ENCODE results near the gene RADIL. TPM values are rescaled to one million over a fixed set of nuclear protein-coding genes. Genes with fewer than 3 reads are reported as not detected.
A peak's percentile ranks its signal among the peaks of the same experiment; 100 is the strongest.

Gene RADIL
- total and polyA plus RNA-seq, 3 experiments from 2014 or later, result 0.04 to 0.20 TPM; not detected in 1

DNA sequence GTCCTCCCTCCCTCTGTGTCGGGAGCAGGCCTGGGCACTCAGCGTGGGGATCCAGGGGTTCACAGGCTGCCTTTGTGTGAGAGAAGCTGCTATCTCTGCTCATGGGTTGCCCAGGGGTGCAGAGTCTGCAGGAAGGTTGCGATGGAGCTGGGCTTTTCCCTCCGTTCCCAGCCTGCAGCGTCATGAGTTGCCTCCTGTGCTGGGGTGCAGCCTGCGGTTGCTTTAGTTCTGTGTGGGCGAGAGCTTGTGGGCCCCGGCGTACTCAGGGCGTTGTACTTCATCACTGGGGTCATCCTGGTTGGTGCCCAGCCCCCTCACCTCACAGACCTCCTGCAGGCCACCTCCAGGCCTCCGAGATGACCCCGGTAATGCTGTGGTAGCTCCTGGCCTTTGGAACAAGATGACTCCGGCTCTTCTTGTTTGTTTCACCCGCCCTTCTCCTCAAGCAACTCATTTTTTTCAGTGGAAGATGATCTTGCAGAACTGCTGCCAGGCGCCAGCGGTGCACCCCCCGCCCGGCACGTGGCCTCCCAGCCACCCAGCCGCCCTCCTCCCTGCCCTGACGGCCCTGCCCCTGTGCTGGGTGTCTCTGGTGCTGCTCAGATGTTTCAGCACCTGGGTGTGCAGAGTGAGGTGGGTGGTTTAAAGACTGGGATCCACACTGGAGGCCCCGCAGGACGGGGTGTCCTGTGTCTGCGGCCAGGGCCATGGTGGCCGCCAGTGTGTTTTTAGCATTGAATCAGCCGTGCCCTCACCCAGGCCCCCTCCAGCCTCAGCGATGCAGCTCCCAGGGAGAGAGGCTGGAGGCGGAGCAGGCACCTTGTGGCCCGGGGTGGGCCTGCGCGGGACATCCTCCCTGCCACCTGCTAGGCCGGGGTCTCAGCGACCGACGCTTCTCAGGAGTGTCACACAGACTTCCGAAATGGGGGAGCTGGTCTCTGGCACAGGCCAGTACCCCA is 100.9 kb downstream of the RADIL start:
- DNase-seq, result no peak
- ChIA-PET CTCF (interaction anchor here (0.8 kb wide), 1 partner anchor 10 kb away, joined by 3 read pairs; no protein-coding TSS in a partner anchor), POLR2A (no interaction called here)
- peaks cover 0 to 2% of the 10 kb centered on the region in 2 donors for H3K27me3 Mint-ChIP-seq
- H3K4me3 ChIP-seq (ENCODE audit: low read length), result no peak overlapping the region
- H3K9me3 Mint-ChIP-seq, result no peaks in the 10 kb centered on the region
- H3K4me1 Mint-ChIP-seq, result peaks cover 9 to 22% (median 10%) of the 10 kb centered on the region in 3 donors
- H3K27ac Mint-ChIP-seq, result no peak overlapping the region
- peaks cover 8% of the 10 kb centered on the region for H3K4me1 ChIP-seq (ENCODE audit: insufficient read depth, low read length)
- H3K9me3 ChIP-seq (ENCODE audit: low read length), result no peaks in the 10 kb centered on the region
- H3K4me3 Mint-ChIP-seq, result no peak overlapping the region
- peaks cover 0 to 62% (median 2%) of the 10 kb centered on the region in 3 donors for H3K36me3 Mint-ChIP-seq
- H3K27ac ChIP-seq (ENCODE audit: low read depth, low read length), result no peak overlapping the region
- H3K36me3 ChIP-seq (ENCODE audit: insufficient read depth, low read length), result peaks cover 35% of the 10 kb centered on the region
- H3K27me3 ChIP-seq (ENCODE audit: insufficient read depth, low read length, poor library complexity, severe bottlenecking), result no peaks in the 10 kb centered on the region

DNA sequence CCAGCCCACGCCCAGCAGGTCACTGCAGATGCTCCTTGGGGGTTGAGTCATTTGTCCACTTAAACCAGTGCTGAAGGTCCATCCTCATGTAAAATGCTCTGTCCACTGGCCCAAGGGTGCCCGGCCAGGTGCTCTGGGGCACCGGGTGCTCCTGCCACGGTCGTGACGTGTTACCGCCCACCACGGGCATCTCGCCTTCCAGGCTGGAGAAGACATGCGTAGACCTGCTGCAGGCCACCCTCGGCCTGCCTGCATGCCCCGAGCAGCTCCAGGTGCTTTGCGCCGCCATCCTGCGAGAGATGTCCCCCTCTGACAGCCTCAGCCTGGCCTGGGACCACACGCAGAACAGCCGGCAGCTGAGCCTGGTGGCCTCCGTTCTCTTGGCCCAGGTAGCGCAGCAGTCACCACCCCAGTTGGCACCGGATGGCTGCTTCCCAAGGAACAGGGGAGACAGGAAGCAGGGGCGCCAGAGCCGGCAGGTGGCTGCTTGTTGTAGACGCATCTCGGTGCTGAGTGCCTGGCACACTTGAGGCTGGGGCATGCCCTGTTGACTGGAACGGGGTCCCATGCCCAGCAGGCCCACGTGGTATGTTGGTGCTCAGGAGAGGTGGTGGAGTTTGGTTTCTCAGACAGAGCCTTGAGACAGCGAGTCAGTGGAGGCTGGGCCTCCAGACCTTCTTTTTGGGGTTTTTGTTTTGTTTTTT is 102.0 kb downstream of the RADIL start:
- POLR2A ChIA-PET, result no interaction called here
- Histone ChIP-seq H3K36me3 (ENCODE audit: insufficient read depth, low read length) (peaks cover 32% of the 10 kb centered on the region), H3K9me3 (ENCODE audit: low read length) (no peaks in the 10 kb centered on the region), H3K4me3 (ENCODE audit: low read length) (no peak overlapping the region), H3K27me3 (ENCODE audit: insufficient read depth, low read length, poor library complexity, severe bottlenecking) (no peaks in the 10 kb centered on the region), H3K4me1 (ENCODE audit: insufficient read depth, low read length) (peaks cover 17% of the 10 kb centered on the region), H3K27ac (ENCODE audit: low read depth, low read length) (no peak overlapping the region)
- H3K4me3 Mint-ChIP-seq, result peak overlapping the region in 1 of 7 donors; percentile 23
- CTCF ChIA-PET, result no interaction called here
- H3K9me3 Mint-ChIP-seq, result no peaks in the 10 kb centered on the region
- peaks cover 0 to 2% of the 10 kb centered on the region in 2 donors for H3K27me3 Mint-ChIP-seq
- DNase-seq, result no peak
- H3K36me3 Mint-ChIP-seq, result peaks cover 0 to 61% (median 2%) of the 10 kb centered on the region in 3 donors
- peak overlapping the region in 1 of 8 donors; percentile 54 for H3K27ac Mint-ChIP-seq
- H3K4me1 Mint-ChIP-seq, result peaks cover 16 to 32% (median 19%) of the 10 kb centered on the region in 3 donors

DNA sequence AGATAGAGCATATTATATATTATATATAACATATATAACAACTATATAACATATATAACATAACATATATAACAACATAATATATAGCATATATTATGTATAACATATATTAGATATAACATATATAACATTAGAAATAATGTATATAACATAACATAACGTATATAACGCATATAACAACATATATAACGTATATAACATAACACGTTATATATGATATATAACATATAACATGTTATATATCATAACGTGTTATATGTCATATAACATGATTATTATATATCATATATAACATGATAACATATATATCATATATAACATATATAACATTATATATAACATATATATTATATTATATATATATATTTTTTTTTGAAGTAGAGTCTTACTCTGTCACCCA is 104.4 kb downstream of the RADIL start:
- Histone ChIP-seq H3K9me3 (ENCODE audit: low read length) (no peaks in the 10 kb centered on the region), H3K36me3 (ENCODE audit: insufficient read depth, low read length) (peaks cover 18% of the 10 kb centered on the region), H3K27me3 (ENCODE audit: insufficient read depth, low read length, poor library complexity, severe bottlenecking) (no peaks in the 10 kb centered on the region), H3K4me1 (ENCODE audit: insufficient read depth, low read length) (peaks cover 32% of the 10 kb centered on the region), H3K27ac (ENCODE audit: low read depth, low read length) (no peak overlapping the region), H3K4me3 (ENCODE audit: low read length) (no peak overlapping the region)
- Mint-ChIP-seq H3K4me1 (peaks cover 33 to 55% (median 41%) of the 10 kb centered on the region in 3 donors), H3K4me3 (no peak overlapping the region), H3K9me3 (no peaks in the 10 kb centered on the region), H3K36me3 (peaks cover 0 to 58% (median 4%) of the 10 kb centered on the region in 3 donors), H3K27me3 (peaks cover 0 to 3% of the 10 kb centered on the region in 2 donors), H3K27ac (no peak overlapping the region)
- ChIA-PET POLR2A (no interaction called here), CTCF (interaction anchor here (1.5 kb wide), 1 partner anchor 14 kb away, joined by 4 read pairs; no protein-coding TSS in a partner anchor)
- DNase-seq, result no peak

DNA sequence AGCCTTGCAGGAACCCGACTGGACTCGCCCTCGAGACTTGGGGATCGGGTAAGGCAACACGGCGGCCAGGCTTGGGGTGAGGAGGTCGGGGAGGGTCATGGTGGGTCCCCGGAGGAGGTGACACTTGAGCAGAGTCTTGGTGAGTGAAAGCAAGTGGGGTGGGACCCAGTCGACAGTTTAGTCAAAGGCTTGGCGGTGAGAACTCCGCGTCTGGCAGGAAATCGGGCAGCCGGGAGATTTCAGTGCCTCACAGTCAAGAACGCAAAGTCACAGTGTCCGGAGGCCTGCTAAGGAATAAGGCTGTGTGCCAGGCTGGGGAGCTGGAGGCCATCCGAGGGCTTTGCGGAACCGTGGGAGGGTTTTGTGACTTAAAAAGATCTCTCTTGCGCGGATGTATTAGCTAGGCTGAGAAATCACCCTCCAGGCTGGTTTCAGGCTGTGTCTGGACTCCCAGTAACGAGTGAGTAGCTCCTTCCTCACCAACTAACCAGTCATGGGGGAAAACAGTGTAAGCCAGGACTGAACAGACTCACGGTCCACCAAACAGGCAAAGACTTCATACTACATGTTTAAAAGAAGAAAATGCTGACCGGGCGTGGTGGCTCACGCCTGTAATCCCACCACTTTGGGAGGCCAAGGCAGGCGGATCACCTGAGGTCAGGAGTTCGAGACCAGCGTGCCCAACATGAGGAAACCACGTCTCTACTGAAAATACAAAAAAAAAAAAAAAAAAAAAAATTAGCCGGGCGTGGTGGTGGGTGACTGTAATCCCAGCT is 107.5 kb downstream of the RADIL start:
- Histone ChIP-seq H3K36me3 (ENCODE audit: insufficient read depth, low read length) (peaks cover 4% of the 10 kb centered on the region), H3K4me3 (ENCODE audit: low read length) (peak overlapping the region; percentile 100), H3K4me1 (ENCODE audit: insufficient read depth, low read length) (peaks cover 32% of the 10 kb centered on the region), H3K9me3 (ENCODE audit: low read length) (no peaks in the 10 kb centered on the region), H3K27ac (ENCODE audit: low read depth, low read length) (peak overlapping the region; percentile 93), H3K27me3 (ENCODE audit: insufficient read depth, low read length, poor library complexity, severe bottlenecking) (no peaks in the 10 kb centered on the region)
- H3K9me3 Mint-ChIP-seq, result no peaks in the 10 kb centered on the region
- peak in 4 of 5 donors; percentile 43 to 76 (median 52) for DNase-seq
- peaks cover 0 to 2% of the 10 kb centered on the region in 2 donors for H3K27me3 Mint-ChIP-seq
- peak overlapping the region; percentile 97 to 99 (median 99) for H3K27ac Mint-ChIP-seq
- POLR2A ChIA-PET, result interaction anchor here (0.8 to 1.9 kb wide), 6 partner anchors 16 to 1005 kb away, joined by 3 to 33 read pairs (median 5); partner anchors contain the start of genes RBAK and RNF216
- CTCF ChIA-PET, result interaction anchor here (1.0 to 2.1 kb wide), 7 partner anchors 17 to 310 kb away, joined by 3 to 16 read pairs (median 4); no protein-coding TSS in a partner anchor
- peak overlapping the region; percentile 97 to 99 (median 99) for H3K4me3 Mint-ChIP-seq
- peaks cover 33 to 57% (median 46%) of the 10 kb centered on the region in 3 donors for H3K4me1 Mint-ChIP-seq
- H3K36me3 Mint-ChIP-seq, result peaks cover 0 to 36% (median 4%) of the 10 kb centered on the region in 3 donors

DNA sequence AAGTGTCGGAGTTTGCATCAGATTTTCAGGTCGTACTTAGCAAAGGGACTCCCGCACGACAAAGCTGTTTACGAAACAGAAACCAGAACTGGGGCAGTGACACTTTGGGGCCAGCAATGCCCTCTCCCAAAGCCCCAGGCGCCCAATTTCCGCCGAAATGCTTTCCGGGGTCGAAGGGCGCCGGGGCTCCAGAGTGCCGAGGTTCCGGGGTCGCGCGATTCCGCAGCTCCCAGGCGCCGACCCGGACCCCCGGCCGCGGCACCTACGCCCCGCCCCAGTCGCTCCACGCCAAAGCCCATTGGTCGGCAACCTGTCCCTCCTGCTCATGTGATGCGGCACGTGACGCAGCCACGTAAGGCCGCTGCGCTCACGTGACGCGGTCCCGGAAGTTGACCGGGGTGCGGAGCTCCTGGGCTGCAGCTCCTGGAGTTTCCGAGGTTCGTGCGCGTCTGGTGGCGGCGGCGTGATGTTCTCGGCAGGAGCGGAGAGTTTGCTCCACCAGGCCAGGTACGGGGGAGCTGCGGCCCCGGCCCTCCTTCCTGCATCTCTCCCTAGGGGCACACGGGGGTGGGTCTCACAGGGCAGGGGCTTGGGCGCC is 108.2 kb downstream of the RADIL start, which contains the start of gene AP5Z1:
TSS of gene AP5Z1 (plus strand) at position 374 of the 598 bp plus-strand sequence. CDS start at position 467, 93 bp downstream.
- POLR2A ChIA-PET, result interaction anchor here (0.7 to 1.9 kb wide), 11 partner anchors 17 to 1882 kb away, joined by 3 to 33 read pairs (median 4); partner anchors contain the start of genes RBAK and RNF216
- peak within 1 kb of the TSS; percentile 97 to 99 (median 99) for H3K27ac Mint-ChIP-seq
- H3K27me3 Mint-ChIP-seq, result peaks cover 0 to 2% of the 10 kb centered on the region in 2 donors
- H3K9me3 ChIP-seq (ENCODE audit: low read length), result no peaks in the 10 kb centered on the region
- CTCF ChIA-PET, result interaction anchor here (0.8 to 2.1 kb wide), 8 partner anchors 17 to 311 kb away, joined by 3 to 16 read pairs (median 4); partner anchors contain the start of gene FOXK1
- peaks cover 33 to 59% (median 46%) of the 10 kb centered on the region in 3 donors for H3K4me1 Mint-ChIP-seq
- peaks cover 0 to 32% (median 2%) of the 10 kb centered on the region in 3 donors for H3K36me3 Mint-ChIP-seq
- no peaks in the 10 kb centered on the region for H3K9me3 Mint-ChIP-seq
- peaks cover 32% of the 10 kb centered on the region for H3K4me1 ChIP-seq (ENCODE audit: insufficient read depth, low read length)
- peak within 1 kb of the TSS; percentile 97 to 99 (median 99) for H3K4me3 Mint-ChIP-seq
- H3K4me3 ChIP-seq (ENCODE audit: low read length), result peak within 1 kb of the TSS; percentile 100
- peak; percentile 95 to 97 (median 96) for DNase-seq
- no peaks in the 10 kb centered on the region for H3K27me3 ChIP-seq (ENCODE audit: insufficient read depth, low read length, poor library complexity, severe bottlenecking)
- peak within 1 kb of the TSS; percentile 93 for H3K27ac ChIP-seq (ENCODE audit: low read depth, low read length)
- no peaks in the 10 kb centered on the region for H3K36me3 ChIP-seq (ENCODE audit: insufficient read depth, low read length)

DNA sequence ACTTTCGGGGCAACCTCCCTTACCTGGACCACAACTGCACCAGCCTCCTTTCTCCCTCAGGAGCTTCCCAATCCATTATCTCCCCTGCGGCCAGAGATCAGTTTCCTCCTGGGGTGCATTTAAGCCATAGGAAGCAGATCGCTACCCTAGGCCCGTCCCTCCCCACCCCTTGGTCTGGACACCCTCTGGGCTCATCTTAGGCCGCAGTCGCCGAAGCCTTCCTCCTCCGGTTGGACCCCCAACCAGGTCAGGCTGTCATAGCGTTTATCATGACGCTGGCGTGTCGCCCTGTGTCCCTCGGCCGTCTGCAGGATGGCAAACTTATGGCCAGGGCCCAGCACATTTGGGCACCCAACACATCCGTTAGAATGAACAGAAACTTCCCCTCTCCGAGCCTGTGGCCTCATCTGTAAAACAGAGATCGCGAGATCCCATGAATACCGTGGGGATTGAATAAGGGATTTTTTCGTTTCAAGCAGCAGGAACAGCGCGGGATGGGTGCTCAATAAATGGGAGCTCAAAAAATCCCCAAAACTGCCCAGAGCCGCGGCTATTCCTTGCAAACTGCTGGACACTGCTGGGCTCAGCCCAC is 108.8 kb downstream of the RADIL start:
- H3K27ac Mint-ChIP-seq, result peak overlapping the region; percentile 97 to 99 (median 99)
- Histone ChIP-seq H3K36me3 (ENCODE audit: insufficient read depth, low read length) (no peaks in the 10 kb centered on the region), H3K4me3 (ENCODE audit: low read length) (peak overlapping the region; percentile 100), H3K9me3 (ENCODE audit: low read length) (no peaks in the 10 kb centered on the region), H3K4me1 (ENCODE audit: insufficient read depth, low read length) (peaks cover 32% of the 10 kb centered on the region), H3K27me3 (ENCODE audit: insufficient read depth, low read length, poor library complexity, severe bottlenecking) (no peaks in the 10 kb centered on the region), H3K27ac (ENCODE audit: low read depth, low read length) (peak overlapping the region; percentile 93)
- H3K27me3 Mint-ChIP-seq, result peaks cover 0 to 2% of the 10 kb centered on the region in 2 donors
- no peak for DNase-seq
- H3K36me3 Mint-ChIP-seq, result peaks cover 0 to 29% (median 2%) of the 10 kb centered on the region in 3 donors
- no peaks in the 10 kb centered on the region for H3K9me3 Mint-ChIP-seq
- H3K4me1 Mint-ChIP-seq, result peaks cover 35 to 58% (median 46%) of the 10 kb centered on the region in 3 donors
- POLR2A ChIA-PET, result interaction anchor here (0.7 to 1.9 kb wide), 11 partner anchors 18 to 1882 kb away, joined by 3 to 33 read pairs (median 4); partner anchors contain the start of genes RBAK and RNF216
- peak overlapping the region; percentile 97 to 99 (median 99) for H3K4me3 Mint-ChIP-seq
- CTCF ChIA-PET, result interaction anchor here (0.8 to 2.1 kb wide), 8 partner anchors 18 to 311 kb away, joined by 3 to 16 read pairs (median 4); partner anchors contain the start of gene FOXK1

All from CD8-positive, alpha-beta memory T cell (primary cell).